Panc1 (cell line): ENCODE data around the gene DENND4C. TPM values are rescaled to one million over a fixed set of nuclear protein-coding genes. Genes with fewer than 3 reads are reported as not detected.

Source experiments
- ATAC-seq: fragments of 200-7000 bp; cut with Tn5 transposase; 2 replicates; pipeline ENCODE4 v1.9.1; 2020; ENCODE audit warnings: mild to moderate bottlenecking, moderate library complexity
- BruUV-seq: library from RNA; stranded (reverse); fragments of 400-500 nt; replicated peaks from 2 replicates; lab custom pipeline; 2021; lab: Mats Ljungman, UMichigan
- CTCF ChIA-PET: fragments of 300-600 bp; sonication (Branson Sonifier 250); formaldehyde crosslinking; loops from one replicate; lab custom pipeline; 2022; ENCODE audit warnings: antibody characterized with exemption; lab: Charles Lee
- POLR2A ChIA-PET: fragments of 300-600 bp; sonication (Branson Sonifier 250); formaldehyde crosslinking; loops from one replicate; lab custom pipeline; 2022; ENCODE audit warnings: antibody characterized with exemption; lab: Charles Lee
- DNase-seq: peaks from one replicate; pipeline ENCODE4 v3.0.0-alpha.2; 2010; ENCODE audit warnings: low read depth, low spot score
- H3K27ac ChIP-seq: 2 replicates; pipeline ENCODE4 v1.5.1; 2011; ENCODE audit warnings: mild to moderate bottlenecking, low read length, inconsistent platforms
- H3K27me3 ChIP-seq: fragments of 200-500 bp; sonication (Bioruptor generic); 2 replicates; pipeline ENCODE4 v1.6.0; 2014; ENCODE audit warnings: low read length, inconsistent platforms; ENCODE audit not compliant: control insufficient read depth, insufficient read depth
- H3K36me3 ChIP-seq: fragments of 200-500 bp; sonication (Bioruptor generic); 2 replicates; pipeline ENCODE4 v1.5.1; 2014; ENCODE audit warnings: inconsistent platforms, mild to moderate bottlenecking, low read length, moderate library complexity; ENCODE audit not compliant: control insufficient read depth, insufficient read depth
- H3K4me1 ChIP-seq: 2 replicates; pipeline ENCODE4 v1.5.1; 2011; ENCODE audit warnings: inconsistent platforms, mild to moderate bottlenecking, low read length, moderate library complexity; ENCODE audit not compliant: control insufficient read depth, insufficient read depth
- H3K4me3 ChIP-seq, 2 experiments: 2 replicates each; pipeline ENCODE4 v1.5.1; 2011 to 2012; ENCODE audit warnings: low read depth in 2 of 2, low read length in 2 of 2, mild to moderate bottlenecking in 2 of 2, inconsistent platforms in 1 of 2, moderate library complexity in 1 of 2
- H3K9me3 ChIP-seq: fragments of 200-500 bp; sonication (Bioruptor generic); 2 replicates; pipeline ENCODE4 v1.5.1; 2014; ENCODE audit warnings: low read depth, mild to moderate bottlenecking, inconsistent platforms, low read length, moderate library complexity; ENCODE audit not compliant: control insufficient read depth, insufficient read depth
- CTCF ChIP-seq: fragments of 450-650 bp; IDR thresholded peaks from 2 replicates; pipeline ENCODE4 v1.5.1; 2017; ENCODE audit warnings: mild to moderate bottlenecking
- POLR2AphosphoS5 ChIP-seq: IDR thresholded peaks from 2 replicates; pipeline ENCODE4 v1.6.1; 2012; ENCODE audit warnings: mild to moderate bottlenecking, low read depth, low read length, moderate library complexity
- REST ChIP-seq, 2 experiments: IDR thresholded peaks; 2 replicates each; pipeline ENCODE4 v1.6.1; 2011 to 2012; ENCODE audit warnings: low read depth in 2 of 2, control low read depth in 1 of 2, low read length in 1 of 2, mild to moderate bottlenecking in 1 of 2, moderate library complexity in 1 of 2; ENCODE audit not compliant: insufficient read depth in 1 of 2
- SIN3A ChIP-seq: IDR thresholded peaks from 2 replicates; pipeline ENCODE4 v1.6.1; 2012; ENCODE audit warnings: low read depth, mild to moderate bottlenecking, low read length, moderate library complexity, borderline replicate concordance; ENCODE audit not compliant: insufficient read depth
- TCF7L2 ChIP-seq: IDR thresholded peaks from 2 replicates; pipeline ENCODE4 v1.6.1; 2011; ENCODE audit warnings: mild to moderate bottlenecking, low read depth, low read length, inconsistent platforms
- in situ Hi-C: cut with HindIII; loops from 2 replicates; pipeline ENCODE4 v1.10.0; 2016; ENCODE audit warnings: low sequenced_read_pairs, low pct_unique_long_range_greater_than_20kb
- intact Hi-C: fragments of 100-400 bp; cut with micrococcal nuclease; formaldehyde crosslinking; loops from one replicate; pipeline ENCODE4 v1.10.0; 2022; ENCODE audit not compliant: unreplicated experiment
- total RNA-seq: library from RNA; stranded (reverse); gene quantifications from one replicate; pipeline ENCODE4 v1.2.1, GENCODE V29; 2021; ENCODE audit not compliant: unreplicated experiment

DENND4C gene
- total RNA-seq, 1 experiment from 2014 or later, result 10.5 TPM

- DNase-seq (no peak), ATAC-seq (no peak)
- in situ Hi-C loops (no loop called here), intact Hi-C loops (no loop called here)
- Histone ChIP-seq H3K36me3 (no peaks in the 10 kb centered on the region), H3K9me3 (no peaks in the 10 kb centered on the region), H3K4me1 (no peaks in the 10 kb centered on the region), H3K27ac (no peak overlapping the region), H3K4me3 (no peak overlapping the region), H3K27me3 (no peaks in the 10 kb centered on the region)
- no peak for TF ChIP-seq CTCF
- TF ChIP-seq POLR2AphosphoS5, result no peak
- TF ChIP-seq TCF7L2, result no peak
- no peak for TF ChIP-seq REST (IDR thresholded peaks at IDR 0.05; ENCODE audit: insufficient read depth in 1 of 2, low read depth in 2 of 2, low read length in 1 of 2)
- TF ChIP-seq SIN3A, result no peak
- ChIA-PET CTCF (no interaction called here), POLR2A (no interaction called here)
- no TSS peak for BruUV-seq
Measured at GRCh38 chr9:19410195-19410503, 179.7 kb downstream of the DENND4C start.

- CTCF ChIA-PET, result no interaction called here
- in situ Hi-C loops (no loop called here), intact Hi-C loops (no loop called here)
- POLR2A ChIA-PET, result no interaction called here
- no peak for TF ChIP-seq TCF7L2
- TF ChIP-seq CTCF, result no peak
- no peak for TF ChIP-seq POLR2AphosphoS5
- no peak for TF ChIP-seq REST (IDR thresholded peaks at IDR 0.05; ENCODE audit: insufficient read depth in 1 of 2, low read depth in 2 of 2, low read length in 1 of 2)
- no peak for TF ChIP-seq SIN3A
- H3K27ac ChIP-seq, result no peak overlapping the region
- H3K4me1 ChIP-seq, result no peaks in the 10 kb centered on the region
- DNase-seq (no peak), ATAC-seq (no peak)
- no peaks in the 10 kb centered on the region for H3K9me3 ChIP-seq
- BruUV-seq, result no TSS peak
- H3K4me3 ChIP-seq, result no peak overlapping the region
- H3K36me3 ChIP-seq, result no peaks in the 10 kb centered on the region
- H3K27me3 ChIP-seq, result no peaks in the 10 kb centered on the region
Measured at GRCh38 chr9:19410594-19410993, 180.1 kb downstream of the DENND4C start.
